ENCODE data around the gene ZNF487. TPM values are rescaled to one million over a fixed set of nuclear protein-coding genes. Genes with fewer than 3 reads are reported as not detected.

Gene ZNF487
- total RNA-seq, 1 experiment from 2014 or later = 7.6 TPM

- Histone ChIP-seq H3K27me3 (ENCODE audit: control insufficient read depth, insufficient read depth, low read length) (no peaks in the 10 kb centered on the region), H3K4me1 (ENCODE audit: control insufficient read depth, insufficient read depth, low read length) (peaks cover 13% of the 10 kb centered on the region), H3K9me3 (ENCODE audit: control insufficient read depth, insufficient read depth, low read depth, low read length) (no peaks in the 10 kb centered on the region), H3K36me3 (ENCODE audit: control insufficient read depth, insufficient read depth, low read length) (no peaks in the 10 kb centered on the region), H3K27ac (ENCODE audit: low read length) (peak overlapping the region; percentile 98), H3K4me3 (ENCODE audit: low read depth in 2 of 2, low read length in 2 of 2) (peak overlapping the region; percentile 46 to 67)
- intact Hi-C loops (cut with micrococcal nuclease; ENCODE audit: unreplicated experiment) (no loop called here), in situ Hi-C loops (cut with HindIII; ENCODE audit: low pct_unique_long_range_greater_than_20kb, low sequenced_read_pairs) (no loop called here)
- ATAC-seq (peak; percentile 97), DNase-seq (ENCODE audit: low read depth, low spot score) (no peak)
- peak; percentile 93 for TF ChIP-seq POLR2AphosphoS5 (IDR thresholded peaks at IDR 0.05; ENCODE audit: low read depth, low read length)
- TF ChIP-seq, protein P1, sequence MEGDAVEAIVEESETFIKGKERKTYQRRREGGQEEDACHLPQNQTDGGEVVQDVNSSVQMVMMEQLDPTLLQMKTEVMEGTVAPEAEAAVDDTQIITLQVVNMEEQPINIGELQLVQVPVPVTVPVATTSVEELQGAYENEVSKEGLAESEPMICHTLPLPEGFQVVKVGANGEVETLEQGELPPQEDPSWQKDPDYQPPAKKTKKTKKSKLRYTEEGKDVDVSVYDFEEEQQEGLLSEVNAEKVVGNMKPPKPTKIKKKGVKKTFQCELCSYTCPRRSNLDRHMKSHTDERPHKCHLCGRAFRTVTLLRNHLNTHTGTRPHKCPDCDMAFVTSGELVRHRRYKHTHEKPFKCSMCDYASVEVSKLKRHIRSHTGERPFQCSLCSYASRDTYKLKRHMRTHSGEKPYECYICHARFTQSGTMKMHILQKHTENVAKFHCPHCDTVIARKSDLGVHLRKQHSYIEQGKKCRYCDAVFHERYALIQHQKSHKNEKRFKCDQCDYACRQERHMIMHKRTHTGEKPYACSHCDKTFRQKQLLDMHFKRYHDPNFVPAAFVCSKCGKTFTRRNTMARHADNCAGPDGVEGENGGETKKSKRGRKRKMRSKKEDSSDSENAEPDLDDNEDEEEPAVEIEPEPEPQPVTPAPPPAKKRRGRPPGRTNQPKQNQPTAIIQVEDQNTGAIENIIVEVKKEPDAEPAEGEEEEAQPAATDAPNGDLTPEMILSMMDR (IDR thresholded peaks at IDR 0.05) = no peak
- CTCF ChIA-PET = interaction anchor here (0.6 kb wide), 1 partner anchor 217 kb away, joined by 3 read pairs; no protein-coding TSS in a partner anchor
- POLR2A ChIA-PET = interaction anchor here (0.6 kb wide), 2 partner anchors 14 to 104 kb away, joined by 3 read pairs; no protein-coding TSS in a partner anchor
- no TSS peak for BruUV-seq (replicated peaks)
These were observed 16.3 kb upstream of the ZNF487 start for GRCh38 chr10:43420369-43421200.

DNA sequence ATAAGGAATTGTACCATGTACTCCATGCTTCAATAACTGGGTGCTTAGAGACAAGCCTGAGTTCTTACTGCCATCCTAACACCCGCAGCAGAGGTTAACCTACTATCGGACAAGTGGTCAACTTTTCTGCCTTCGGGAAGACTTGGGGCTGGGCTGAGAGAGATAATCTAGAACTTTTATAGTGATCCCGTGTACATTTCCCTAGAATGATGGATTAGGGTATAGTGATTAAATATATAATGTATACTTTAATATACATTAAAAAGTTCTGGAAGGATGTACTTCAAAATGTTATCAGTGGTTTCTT lies 15.8 kb upstream of the ZNF487 start:
- Histone ChIP-seq H3K4me3 (ENCODE audit: low read depth in 2 of 2, low read length in 2 of 2) (peak overlapping the region; percentile 46 to 67), H3K27ac (ENCODE audit: low read length) (peak overlapping the region; percentile 98), H3K4me1 (ENCODE audit: control insufficient read depth, insufficient read depth, low read length) (peaks cover 13% of the 10 kb centered on the region), H3K27me3 (ENCODE audit: control insufficient read depth, insufficient read depth, low read length) (no peaks in the 10 kb centered on the region), H3K36me3 (ENCODE audit: control insufficient read depth, insufficient read depth, low read length) (no peaks in the 10 kb centered on the region), H3K9me3 (ENCODE audit: control insufficient read depth, insufficient read depth, low read depth, low read length) (no peaks in the 10 kb centered on the region)
- ChIA-PET POLR2A (interaction anchor here (0.5 to 0.6 kb wide), 2 partner anchors 13 to 40 kb away, joined by 3 to 8 read pairs; no protein-coding TSS in a partner anchor), CTCF (interaction anchor here (0.6 kb wide), 1 partner anchor 218 kb away, joined by 3 read pairs; no protein-coding TSS in a partner anchor)
- DNase-seq (ENCODE audit: low read depth, low spot score) (no peak), ATAC-seq (no peak)
- intact Hi-C loops (cut with micrococcal nuclease; ENCODE audit: unreplicated experiment) = no loop called here
- in situ Hi-C loops (cut with HindIII; ENCODE audit: low pct_unique_long_range_greater_than_20kb, low sequenced_read_pairs) = no loop called here
- no TSS peak for BruUV-seq (replicated peaks)
- TF ChIP-seq POLR2AphosphoS5 (IDR thresholded peaks at IDR 0.05; ENCODE audit: low read depth, low read length) = no peak
- TF ChIP-seq, protein P1 (IDR thresholded peaks at IDR 0.05) = no peak
- no peak for TF ChIP-seq TCF7L2 (IDR thresholded peaks at IDR 0.05; ENCODE audit: low read depth, low read length)
- TF ChIP-seq SIN3A (IDR thresholded peaks at IDR 0.05; ENCODE audit: borderline replicate concordance, insufficient read depth, low read depth, low read length) = no peak
- TF ChIP-seq, protein P2, sequence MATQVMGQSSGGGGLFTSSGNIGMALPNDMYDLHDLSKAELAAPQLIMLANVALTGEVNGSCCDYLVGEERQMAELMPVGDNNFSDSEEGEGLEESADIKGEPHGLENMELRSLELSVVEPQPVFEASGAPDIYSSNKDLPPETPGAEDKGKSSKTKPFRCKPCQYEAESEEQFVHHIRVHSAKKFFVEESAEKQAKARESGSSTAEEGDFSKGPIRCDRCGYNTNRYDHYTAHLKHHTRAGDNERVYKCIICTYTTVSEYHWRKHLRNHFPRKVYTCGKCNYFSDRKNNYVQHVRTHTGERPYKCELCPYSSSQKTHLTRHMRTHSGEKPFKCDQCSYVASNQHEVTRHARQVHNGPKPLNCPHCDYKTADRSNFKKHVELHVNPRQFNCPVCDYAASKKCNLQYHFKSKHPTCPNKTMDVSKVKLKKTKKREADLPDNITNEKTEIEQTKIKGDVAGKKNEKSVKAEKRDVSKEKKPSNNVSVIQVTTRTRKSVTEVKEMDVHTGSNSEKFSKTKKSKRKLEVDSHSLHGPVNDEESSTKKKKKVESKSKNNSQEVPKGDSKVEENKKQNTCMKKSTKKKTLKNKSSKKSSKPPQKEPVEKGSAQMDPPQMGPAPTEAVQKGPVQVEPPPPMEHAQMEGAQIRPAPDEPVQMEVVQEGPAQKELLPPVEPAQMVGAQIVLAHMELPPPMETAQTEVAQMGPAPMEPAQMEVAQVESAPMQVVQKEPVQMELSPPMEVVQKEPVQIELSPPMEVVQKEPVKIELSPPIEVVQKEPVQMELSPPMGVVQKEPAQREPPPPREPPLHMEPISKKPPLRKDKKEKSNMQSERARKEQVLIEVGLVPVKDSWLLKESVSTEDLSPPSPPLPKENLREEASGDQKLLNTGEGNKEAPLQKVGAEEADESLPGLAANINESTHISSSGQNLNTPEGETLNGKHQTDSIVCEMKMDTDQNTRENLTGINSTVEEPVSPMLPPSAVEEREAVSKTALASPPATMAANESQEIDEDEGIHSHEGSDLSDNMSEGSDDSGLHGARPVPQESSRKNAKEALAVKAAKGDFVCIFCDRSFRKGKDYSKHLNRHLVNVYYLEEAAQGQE (IDR thresholded peaks at IDR 0.05; ENCODE audit: insufficient read depth in 1 of 2, low read depth in 2 of 2, low read length in 1 of 2) = no peak

Measured in Panc1 (cell line).